GM23338 (cell line): ENCODE results near the gene SMARCA2. TPM values are rescaled to one million over a fixed set of nuclear protein-coding genes. Genes with fewer than 3 reads are reported as not detected.
A peak's percentile ranks its signal among the peaks of the same experiment; 100 is the strongest.
"Not testable (repeated sequence)": the region's sequence is repeated elsewhere in the genome, so short reads cannot be mapped to it uniquely, and the experiment has no call there.

Experiments
- ATAC-seq: fragments of 200-7000 bp; cut with Tn5 transposase; 3 replicates; pipeline ENCODE4 v1.9.1; 2020
- DNase-seq: peaks from one replicate; pipeline ENCODE4 v3.0.0-alpha.2; 2015; ENCODE audit warnings: low spot score
- H2AFZ ChIP-seq: fragments of 200-600 bp; sonication (generic); 2 replicates; pipeline ENCODE4 v1.8.0; 2016; ENCODE audit warnings: antibody characterized with exemption, mild to moderate bottlenecking, moderate library complexity
- H3F3A ChIP-seq: fragments of 200-600 bp; sonication (generic); replicated peaks from 2 replicates; pipeline ENCODE4 v1.8.0; 2017; ENCODE audit warnings: antibody characterized with exemption, mixed run types, low read depth
- H3K27ac ChIP-seq: fragments of 200-600 bp; sonication (generic); 2 replicates; pipeline ENCODE4 v1.6.1; 2016; ENCODE audit warnings: low read depth
- H3K27me3 ChIP-seq: fragments of 200-600 bp; sonication (generic); 2 replicates; pipeline ENCODE4 v1.8.0; 2016; ENCODE audit warnings: mild to moderate bottlenecking, mixed run types, moderate library complexity; ENCODE audit not compliant: insufficient read depth
- H3K36me3 ChIP-seq: fragments of 200-600 bp; sonication (generic); 2 replicates; pipeline ENCODE4 v1.8.0; 2016; ENCODE audit warnings: mild to moderate bottlenecking; ENCODE audit not compliant: insufficient read depth
- H3K4me1 ChIP-seq: fragments of 200-600 bp; sonication (generic); 2 replicates; pipeline ENCODE4 v1.8.0; 2016; ENCODE audit warnings: mild to moderate bottlenecking, moderate library complexity; ENCODE audit not compliant: insufficient read depth
- H3K4me2 ChIP-seq: fragments of 200-600 bp; sonication (generic); 2 replicates; pipeline ENCODE4 v1.7.1; 2017; ENCODE audit warnings: mixed run types
- H3K4me3 ChIP-seq: fragments of 200-600 bp; sonication (generic); 2 replicates; pipeline ENCODE4 v1.6.1; 2016; ENCODE audit warnings: mixed run types
- H3K79me2 ChIP-seq: fragments of 200-600 bp; sonication (generic); replicated peaks from 2 replicates; pipeline ENCODE4 v1.8.0; 2017; ENCODE audit warnings: mild to moderate bottlenecking; ENCODE audit not compliant: insufficient read depth
- H3K9me2 ChIP-seq: fragments of 200-600 bp; sonication (generic); 2 replicates; pipeline ENCODE4 v1.8.0; 2017; ENCODE audit not compliant: insufficient read depth
- H4K20me1 ChIP-seq: fragments of 200-600 bp; sonication (generic); replicated peaks from 2 replicates; pipeline ENCODE4 v1.8.0; 2017; ENCODE audit warnings: mild to moderate bottlenecking; ENCODE audit not compliant: insufficient read depth
- H3K27ac Mint-ChIP-seq: 2 replicates; pipeline ENCODE4 v1.8.0; 2020; ENCODE audit warnings: inconsistent platforms, mild to moderate bottlenecking, moderate library complexity, mixed read lengths
- H3K27me3 Mint-ChIP-seq: 3 replicates; pipeline ENCODE4 v1.8.0; 2022; ENCODE audit warnings: low read depth, mild to moderate bottlenecking, moderate library complexity, mixed read lengths, inconsistent platforms; ENCODE audit not compliant: insufficient read depth, poor library complexity
- H3K36me3 Mint-ChIP-seq: 3 replicates; pipeline ENCODE4 v1.8.0; 2021; ENCODE audit warnings: low read depth, mild to moderate bottlenecking, inconsistent platforms, moderate library complexity, mixed read lengths
- H3K4me1 Mint-ChIP-seq: 3 replicates; pipeline ENCODE4 v1.8.0; 2020; ENCODE audit warnings: mild to moderate bottlenecking, inconsistent platforms, mixed read lengths
- H3K4me3 Mint-ChIP-seq: 3 replicates; pipeline ENCODE4 v1.8.0; 2021; ENCODE audit warnings: moderate library complexity, mild to moderate bottlenecking, inconsistent platforms, mixed read lengths
- H3K9me3 Mint-ChIP-seq: 3 replicates; pipeline ENCODE4 v1.8.0; 2020; ENCODE audit warnings: moderate library complexity, mild to moderate bottlenecking, inconsistent platforms, mixed read lengths
- CREB1 ChIP-seq: fragments of 250-450 bp; sonication (Bioruptor Pico); IDR thresholded peaks from 2 replicates; pipeline ENCODE4 v1.5.0; 2020; ENCODE audit warnings: low read depth, mild to moderate bottlenecking, moderate library complexity
- CTCF ChIP-seq, 2 experiments: fragments of 200-600 bp in 1 of 2; sonication (generic) in 1 of 2; conservative IDR thresholded peaks; 2 replicates each; pipeline versions ENCODE4 v1.5.1 to v1.6.1; 2016 to 2017; ENCODE audit warnings: antibody characterized with exemption in 2 of 2, low read depth in 2 of 2, mild to moderate bottlenecking in 2 of 2, moderate library complexity in 1 of 2
- ETS1 ChIP-seq: IDR thresholded peaks from 2 replicates; pipeline ENCODE4 v1.6.1; 2016; ENCODE audit warnings: antibody characterized with exemption
- EZH2 ChIP-seq: fragments of 200-600 bp; sonication (generic); IDR thresholded peaks from one replicate; pipeline ENCODE4 v1.8.0; 2017; ENCODE audit warnings: antibody characterized with exemption, mild to moderate bottlenecking, low read depth; ENCODE audit not compliant: unreplicated experiment
- ZNF462 ChIP-seq: fragments of 250-450 bp; sonication (Bioruptor Pico); IDR thresholded peaks from 2 replicates; pipeline ENCODE4 v1.5.0; 2020; ENCODE audit warnings: mild to moderate bottlenecking, moderate library complexity
- polyA plus RNA-seq: library from polyadenylated mRNA; unstranded; fragments of >200 nt; fragmentation: Nextera tagmentation; extraction: Ambion mirVana; gene quantifications from 2 replicates; pipeline ENCODE4 v1.2.1, GENCODE V29; 2016
- total RNA-seq: library from RNA; depleted of rRNA; stranded (reverse); fragments of >200 nt; shearing (Covaris generic); gene quantifications from 2 replicates; pipeline ENCODE4 v1.2.3, GENCODE V29; 2014

Gene SMARCA2
- total and polyA plus RNA-seq, 2 experiments from 2014 or later = 21.7 to 21.9 TPM

GRCh38 chr9:2145746-2146145 lies 130.6 kb downstream of the SMARCA2 start:
- peaks cover 4% of the 10 kb centered on the region; the same call in 1 of the 3 replicates for H3K9me3 Mint-ChIP-seq
- H3K4me1 Mint-ChIP-seq = peaks cover 14% of the 10 kb centered on the region
- peaks cover 5% of the 10 kb centered on the region for H3K36me3 Mint-ChIP-seq
- DNase-seq (no peak), ATAC-seq (no peak)
- no peak overlapping the region for H2AFZ ChIP-seq
- 0 out of 2 replicates have a peak, but pooled peaks cover 3% of the 10 kb centered on the region for H3K4me1 ChIP-seq
- no peaks in the 10 kb centered on the region for H3K27me3 Mint-ChIP-seq
- H4K20me1 ChIP-seq = no peaks in the 10 kb centered on the region
- H3F3A ChIP-seq = no peaks in the 10 kb centered on the region
- no peaks in the 10 kb centered on the region for H3K79me2 ChIP-seq
- no peak overlapping the region for H3K4me3 ChIP-seq
- H3K27ac ChIP-seq = no peak overlapping the region
- no peak overlapping the region for H3K4me3 Mint-ChIP-seq
- no peaks in the 10 kb centered on the region; the same call in 1 of the 2 replicates for H3K36me3 ChIP-seq
- no peak for TF ChIP-seq EZH2
- no peak for TF ChIP-seq ETS1
- no peak for TF ChIP-seq ZNF462 (CRISPR knock-in tag)
- TF ChIP-seq CREB1 (CRISPR knock-in tag) = no peak
- H3K27me3 ChIP-seq = no peaks in the 10 kb centered on the region
- 0 out of 2 replicates have a peak, but pooled peaks cover 5% of the 10 kb centered on the region for H3K9me2 ChIP-seq
- H3K27ac Mint-ChIP-seq = no peak overlapping the region
- H3K4me2 ChIP-seq = no peak overlapping the region

GRCh38 chr9:2146700-2147099 lies 131.6 kb downstream of the SMARCA2 start:
- not testable (repeated sequence) for H3K9me3 Mint-ChIP-seq, H3K4me1 ChIP-seq, H3K27ac ChIP-seq, H3K4me2 ChIP-seq, H3F3A ChIP-seq, H3K4me3 Mint-ChIP-seq, H3K36me3 ChIP-seq, H2AFZ ChIP-seq, H3K36me3 Mint-ChIP-seq, H3K27me3 Mint-ChIP-seq, H4K20me1 ChIP-seq, H3K27me3 ChIP-seq, H3K9me2 ChIP-seq, H3K4me3 ChIP-seq, H3K79me2 ChIP-seq
- peaks cover 14% of the 10 kb centered on the region for H3K4me1 Mint-ChIP-seq
- peak; percentile 80 to 84 for TF ChIP-seq CTCF (conservative IDR thresholded peaks at IDR 0.05; ENCODE audit: low read depth in 2 of 2)
- H3K27ac Mint-ChIP-seq = 0 out of 2 replicates have a peak overlapping the region, but pooled peaks have one; percentile 22
- DNase-seq (peak; percentile 59), ATAC-seq (peak; percentile 52)
